ENCODE measurements around the gene FBH1. TPM values are rescaled to one million over a fixed set of nuclear protein-coding genes. Genes with fewer than 3 reads are reported as not detected.
A peak's percentile ranks its signal among the peaks of the same experiment; 100 is the strongest.

FBH1 gene
- total and polyA plus RNA-seq, 4 donors, result 19.9 to 58.4 (median 48.1) TPM

DNA sequence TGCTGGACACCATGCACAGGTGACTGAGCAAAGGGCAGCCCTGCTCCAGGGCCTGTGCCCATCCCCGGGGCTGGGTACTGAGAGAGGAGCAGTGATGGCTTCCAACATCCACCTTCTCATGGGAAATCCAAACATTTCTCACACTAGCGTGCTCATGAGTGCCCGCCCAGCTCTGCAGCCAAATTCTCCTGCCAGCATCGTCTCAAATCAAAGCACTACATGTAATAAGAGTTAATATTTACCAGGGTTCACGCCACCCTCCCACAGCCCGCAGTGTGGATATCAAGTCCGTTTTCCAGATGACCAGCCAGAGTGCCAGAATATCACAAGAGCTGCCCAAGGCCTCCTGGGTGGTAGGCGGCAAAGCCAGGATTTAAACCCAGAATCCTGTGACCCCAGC is 75.2 kb downstream of the FBH1 start (continued):
- peak in 1 of 2 donors; percentile 84 for TF ChIP-seq EGR1 (IDR thresholded peaks at IDR 0.05; ENCODE audit: low read depth in 2 of 2)
- TF ChIP-seq JUND (IDR thresholded peaks at IDR 0.05), result peak; percentile 39 to 89
- TF ChIP-seq HNF4A (conservative IDR thresholded peaks at IDR 0.05), result peak; percentile 74 to 89

DNA sequence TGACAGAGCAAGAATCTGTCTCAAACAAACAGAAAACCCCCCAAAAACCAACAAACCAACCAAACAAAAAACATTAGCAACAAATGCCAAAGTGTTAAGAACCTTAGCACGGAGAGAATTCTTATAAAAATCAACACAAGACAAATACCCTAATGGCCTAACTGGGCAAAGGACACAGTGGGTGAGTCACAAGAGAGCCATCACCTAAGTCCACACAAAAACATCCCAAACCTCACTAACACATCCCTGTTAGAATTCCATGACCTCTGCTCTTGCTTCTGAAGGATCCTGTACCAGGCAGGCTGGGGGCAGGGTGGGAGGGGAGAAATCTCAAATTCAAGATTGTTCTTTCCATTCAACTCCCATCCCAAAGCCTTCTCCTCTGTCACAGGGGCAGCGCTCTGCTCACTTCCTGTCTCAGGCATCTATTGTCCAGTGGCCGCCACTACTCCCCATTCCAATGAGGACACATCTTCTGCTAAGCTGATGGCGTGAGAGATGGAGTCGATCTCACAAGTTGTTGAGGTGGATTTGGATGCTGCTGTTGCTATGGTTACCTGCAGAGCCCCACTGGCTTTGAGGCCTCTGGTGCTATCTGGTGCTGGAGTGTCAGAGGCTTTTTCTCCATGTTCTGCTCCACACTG is 78.1 kb downstream of the FBH1 start:
- no peaks in the 10 kb centered on the region for H3K27me3 ChIP-seq (ENCODE audit: control insufficient read depth in 4 of 4, insufficient read depth in 4 of 4, low read length in 3 of 4)
- no peak overlapping the region for H3K9ac ChIP-seq (ENCODE audit: low read depth in 1 of 2, low read length in 2 of 2)
- no peak for DNase-seq (ENCODE audit: low spot score)
- no peaks in the 10 kb centered on the region for H3K9me3 ChIP-seq (ENCODE audit: control insufficient read depth in 4 of 4, low read length in 3 of 4)
- peaks cover 0 to 5% (median 2%) of the 10 kb centered on the region in 4 donors for H3K36me3 ChIP-seq (ENCODE audit: control insufficient read depth in 4 of 4, insufficient read depth in 3 of 4, low read depth in 1 of 4, low read length in 3 of 4)
- peaks cover 19 to 52% (median 37%) of the 10 kb centered on the region in 4 donors for H3K4me1 ChIP-seq (ENCODE audit: control insufficient read depth in 4 of 4, insufficient read depth in 4 of 4, low read length in 3 of 4)
- no peak overlapping the region for H3K4me3 ChIP-seq (ENCODE audit: low read depth in 1 of 3, low read length in 3 of 3)
- peak overlapping the region; percentile 60 to 83 for H3K27ac ChIP-seq (ENCODE audit: low read depth in 1 of 2, low read length in 2 of 2)
- WGBS, result 86% methylated on average over 5 of the region's 5 CpGs
- TF ChIP-seq, protein P1, sequence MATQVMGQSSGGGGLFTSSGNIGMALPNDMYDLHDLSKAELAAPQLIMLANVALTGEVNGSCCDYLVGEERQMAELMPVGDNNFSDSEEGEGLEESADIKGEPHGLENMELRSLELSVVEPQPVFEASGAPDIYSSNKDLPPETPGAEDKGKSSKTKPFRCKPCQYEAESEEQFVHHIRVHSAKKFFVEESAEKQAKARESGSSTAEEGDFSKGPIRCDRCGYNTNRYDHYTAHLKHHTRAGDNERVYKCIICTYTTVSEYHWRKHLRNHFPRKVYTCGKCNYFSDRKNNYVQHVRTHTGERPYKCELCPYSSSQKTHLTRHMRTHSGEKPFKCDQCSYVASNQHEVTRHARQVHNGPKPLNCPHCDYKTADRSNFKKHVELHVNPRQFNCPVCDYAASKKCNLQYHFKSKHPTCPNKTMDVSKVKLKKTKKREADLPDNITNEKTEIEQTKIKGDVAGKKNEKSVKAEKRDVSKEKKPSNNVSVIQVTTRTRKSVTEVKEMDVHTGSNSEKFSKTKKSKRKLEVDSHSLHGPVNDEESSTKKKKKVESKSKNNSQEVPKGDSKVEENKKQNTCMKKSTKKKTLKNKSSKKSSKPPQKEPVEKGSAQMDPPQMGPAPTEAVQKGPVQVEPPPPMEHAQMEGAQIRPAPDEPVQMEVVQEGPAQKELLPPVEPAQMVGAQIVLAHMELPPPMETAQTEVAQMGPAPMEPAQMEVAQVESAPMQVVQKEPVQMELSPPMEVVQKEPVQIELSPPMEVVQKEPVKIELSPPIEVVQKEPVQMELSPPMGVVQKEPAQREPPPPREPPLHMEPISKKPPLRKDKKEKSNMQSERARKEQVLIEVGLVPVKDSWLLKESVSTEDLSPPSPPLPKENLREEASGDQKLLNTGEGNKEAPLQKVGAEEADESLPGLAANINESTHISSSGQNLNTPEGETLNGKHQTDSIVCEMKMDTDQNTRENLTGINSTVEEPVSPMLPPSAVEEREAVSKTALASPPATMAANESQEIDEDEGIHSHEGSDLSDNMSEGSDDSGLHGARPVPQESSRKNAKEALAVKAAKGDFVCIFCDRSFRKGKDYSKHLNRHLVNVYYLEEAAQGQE (IDR thresholded peaks at IDR 0.05), result no peak
- TF ChIP-seq SP1 (IDR thresholded peaks at IDR 0.05), result no peak
- no peak for TF ChIP-seq GABPA (IDR thresholded peaks at IDR 0.05 in 1 of 2, conservative IDR thresholded peaks at IDR 0.05 in 1 of 2)
- no peak for TF ChIP-seq RAD21 (IDR thresholded peaks at IDR 0.05)
- TF ChIP-seq, protein P2, sequence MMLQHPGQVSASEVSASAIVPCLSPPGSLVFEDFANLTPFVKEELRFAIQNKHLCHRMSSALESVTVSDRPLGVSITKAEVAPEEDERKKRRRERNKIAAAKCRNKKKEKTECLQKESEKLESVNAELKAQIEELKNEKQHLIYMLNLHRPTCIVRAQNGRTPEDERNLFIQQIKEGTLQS (IDR thresholded peaks at IDR 0.05), result no peak
- TF ChIP-seq JUND (IDR thresholded peaks at IDR 0.05), result peak in 1 of 2 donors; percentile 40
- TF ChIP-seq HNF4A (conservative IDR thresholded peaks at IDR 0.05), result peak in 1 of 2 donors; percentile 69

DNA sequence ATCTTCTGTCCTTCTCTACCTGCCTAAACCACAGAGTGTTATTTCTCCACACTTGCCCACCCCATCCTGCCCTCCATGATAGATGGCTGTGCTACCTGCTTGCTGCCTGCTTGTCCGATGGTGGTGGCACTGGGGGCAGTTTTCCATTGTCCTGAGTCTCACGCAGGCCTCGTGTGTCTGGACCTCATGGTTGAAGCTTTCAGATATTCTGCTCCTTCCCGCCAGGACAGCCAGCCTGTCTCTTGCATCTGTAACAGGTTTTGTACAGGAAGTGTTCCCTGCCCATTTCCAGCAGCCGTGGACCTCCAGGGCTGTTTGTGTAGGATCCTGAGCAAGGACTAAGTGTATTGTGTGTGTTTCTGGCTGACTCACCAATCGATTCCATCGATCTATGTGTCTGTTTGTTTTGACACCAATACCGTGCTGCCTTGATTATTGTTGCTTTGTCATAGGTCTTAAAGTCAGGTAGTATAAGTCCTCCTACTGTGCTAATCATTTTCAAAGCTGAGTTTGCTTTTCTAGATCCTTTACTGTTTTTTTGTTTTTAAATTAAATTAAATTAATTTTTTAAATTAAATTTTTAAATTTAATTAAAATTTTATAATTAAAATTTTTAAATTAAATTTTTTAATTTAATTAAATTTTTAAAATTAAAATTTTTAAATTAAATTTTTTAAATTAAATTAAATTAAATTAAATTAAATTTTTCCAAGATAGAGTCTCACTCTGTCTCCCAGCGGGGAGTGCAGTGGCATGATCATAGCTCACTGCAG is 78.8 kb downstream of the FBH1 start:
- Histone ChIP-seq H3K9ac (ENCODE audit: low read depth in 1 of 2, low read length in 2 of 2) (no peak overlapping the region), H3K27ac (ENCODE audit: low read depth in 1 of 2, low read length in 2 of 2) (peak overlapping the region; percentile 60 to 83), H3K9me3 (ENCODE audit: control insufficient read depth in 4 of 4, low read length in 3 of 4) (no peaks in the 10 kb centered on the region), H3K4me1 (ENCODE audit: control insufficient read depth in 4 of 4, insufficient read depth in 4 of 4, low read length in 3 of 4) (peaks cover 19 to 52% (median 37%) of the 10 kb centered on the region in 4 donors), H3K27me3 (ENCODE audit: control insufficient read depth in 4 of 4, insufficient read depth in 4 of 4, low read length in 3 of 4) (no peaks in the 10 kb centered on the region), H3K4me3 (ENCODE audit: low read depth in 1 of 3, low read length in 3 of 3) (no peak overlapping the region), H3K36me3 (ENCODE audit: control insufficient read depth in 4 of 4, insufficient read depth in 3 of 4, low read depth in 1 of 4, low read length in 3 of 4) (peaks cover 0 to 2% (median 0%) of the 10 kb centered on the region in 4 donors)
- DNase-seq (ENCODE audit: low spot score), result no peak
- 62% methylated on average over 9 of the region's 9 CpGs for WGBS
- TF ChIP-seq, protein P1 (IDR thresholded peaks at IDR 0.05), result peak; percentile 40
- TF ChIP-seq HNF4A (conservative IDR thresholded peaks at IDR 0.05), result peak; percentile 35 to 74
- TF ChIP-seq TAF1 (conservative IDR thresholded peaks at IDR 0.05), result no peak
- TF ChIP-seq, protein P3, sequence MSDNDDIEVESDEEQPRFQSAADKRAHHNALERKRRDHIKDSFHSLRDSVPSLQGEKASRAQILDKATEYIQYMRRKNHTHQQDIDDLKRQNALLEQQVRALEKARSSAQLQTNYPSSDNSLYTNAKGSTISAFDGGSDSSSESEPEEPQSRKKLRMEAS (IDR thresholded peaks at IDR 0.05), result peak; percentile 94
- TF ChIP-seq, protein P4, sequence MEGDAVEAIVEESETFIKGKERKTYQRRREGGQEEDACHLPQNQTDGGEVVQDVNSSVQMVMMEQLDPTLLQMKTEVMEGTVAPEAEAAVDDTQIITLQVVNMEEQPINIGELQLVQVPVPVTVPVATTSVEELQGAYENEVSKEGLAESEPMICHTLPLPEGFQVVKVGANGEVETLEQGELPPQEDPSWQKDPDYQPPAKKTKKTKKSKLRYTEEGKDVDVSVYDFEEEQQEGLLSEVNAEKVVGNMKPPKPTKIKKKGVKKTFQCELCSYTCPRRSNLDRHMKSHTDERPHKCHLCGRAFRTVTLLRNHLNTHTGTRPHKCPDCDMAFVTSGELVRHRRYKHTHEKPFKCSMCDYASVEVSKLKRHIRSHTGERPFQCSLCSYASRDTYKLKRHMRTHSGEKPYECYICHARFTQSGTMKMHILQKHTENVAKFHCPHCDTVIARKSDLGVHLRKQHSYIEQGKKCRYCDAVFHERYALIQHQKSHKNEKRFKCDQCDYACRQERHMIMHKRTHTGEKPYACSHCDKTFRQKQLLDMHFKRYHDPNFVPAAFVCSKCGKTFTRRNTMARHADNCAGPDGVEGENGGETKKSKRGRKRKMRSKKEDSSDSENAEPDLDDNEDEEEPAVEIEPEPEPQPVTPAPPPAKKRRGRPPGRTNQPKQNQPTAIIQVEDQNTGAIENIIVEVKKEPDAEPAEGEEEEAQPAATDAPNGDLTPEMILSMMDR (IDR thresholded peaks at IDR 0.05; ENCODE audit: low read depth, low read length, missing input control), result no peak
- peak in 1 of 2 donors; percentile 61 for TF ChIP-seq GABPA (IDR thresholded peaks at IDR 0.05 in 1 of 2, conservative IDR thresholded peaks at IDR 0.05 in 1 of 2)
- TF ChIP-seq, protein P2 (IDR thresholded peaks at IDR 0.05), result peak; percentile 90
- TF ChIP-seq RAD21 (IDR thresholded peaks at IDR 0.05), result peak; percentile 7 to 38
- TF ChIP-seq NR2F2 (IDR thresholded peaks at IDR 0.05), result no peak
- no peak for TF ChIP-seq HNF4G (IDR thresholded peaks at IDR 0.05)
- TF ChIP-seq RXRA (IDR thresholded peaks at IDR 0.05), result peak; percentile 34 to 87
